ENCODE measurements around the gene IQGAP2.

IQGAP2 gene

GRCh38 chr5:76657091-76657490, 254.0 kb downstream of the IQGAP2 start:
- H2BK15ac ChIP-seq (ENCODE audit: low read length): no peak overlapping the region
- no peaks in the 10 kb centered on the region for H3K27me3 ChIP-seq (ENCODE audit: control insufficient read depth in 3 of 3, insufficient read depth in 3 of 3, low read depth in 1 of 3, low read length in 3 of 3)
- H3K36me3 ChIP-seq (replicated peaks in 1 of 2; ENCODE audit: control insufficient read depth in 2 of 2, insufficient read depth in 2 of 2, low read length in 2 of 2): peaks cover 0 to 52% of the 10 kb centered on the region in 2 donors
- H3K18ac ChIP-seq (ENCODE audit: low read length): no peak overlapping the region
- H3K9ac ChIP-seq (ENCODE audit: low read depth, low read length, poor library complexity): no peak overlapping the region
- H3K9me3 ChIP-seq (replicated peaks in 1 of 2; ENCODE audit: control insufficient read depth in 2 of 2, insufficient read depth in 1 of 2, low read depth in 1 of 2, low read length in 2 of 2): no peaks in the 10 kb centered on the region
- H3K79me1 ChIP-seq (ENCODE audit: low read depth, low read length): no peaks in the 10 kb centered on the region
- no peak overlapping the region for H2BK120ac ChIP-seq (ENCODE audit: low read depth, low read length)
- no peaks in the 10 kb centered on the region for H3K4me1 ChIP-seq (ENCODE audit: control insufficient read depth in 2 of 2, insufficient read depth in 1 of 2, low read depth in 1 of 2, low read length in 2 of 2)
- DNase-seq (ENCODE audit: low spot score): no peak
- H3K27ac ChIP-seq (replicated peaks; ENCODE audit: low read length): no peak overlapping the region
- no peak overlapping the region for H2BK5ac ChIP-seq (ENCODE audit: low read length)
- no peak overlapping the region for H3K23ac ChIP-seq (ENCODE audit: low read depth, low read length, poor library complexity)
- H3K14ac ChIP-seq (ENCODE audit: low read length): no peak overlapping the region
- no peak overlapping the region for H4K91ac ChIP-seq (ENCODE audit: low read depth, low read length, poor library complexity)
- H2AFZ ChIP-seq (ENCODE audit: low read length): no peak overlapping the region
- no peak overlapping the region for H3K4me3 ChIP-seq (ENCODE audit: low read length in 2 of 2)
- H2BK12ac ChIP-seq (ENCODE audit: low read length): no peak overlapping the region
- no CpG with 5 or more reads among the region's 3 CpGs for WGBS, 2 donors (ENCODE audit: extremely low coverage in 2 of 2, insufficient read length in 2 of 2, insufficient replicate concordance in 1 of 2)
- H4K8ac ChIP-seq (ENCODE audit: low read depth, low read length): no peak overlapping the region
- no peak overlapping the region for H3K4ac ChIP-seq (ENCODE audit: low read length)
- H2AK5ac ChIP-seq (ENCODE audit: low read depth, low read length): no peak overlapping the region
- no peak overlapping the region for H3K4me2 ChIP-seq (ENCODE audit: insufficient read depth, low read length, poor library complexity, severe bottlenecking)

- Histone ChIP-seq H3K4me2 (ENCODE audit: insufficient read depth, low read length, poor library complexity, severe bottlenecking) (no peak overlapping the region), H3K23ac (ENCODE audit: low read depth, low read length, poor library complexity) (no peak overlapping the region), H3K14ac (ENCODE audit: low read length) (no peak overlapping the region), H3K4me1 (ENCODE audit: control insufficient read depth in 2 of 2, insufficient read depth in 1 of 2, low read depth in 1 of 2, low read length in 2 of 2) (no peaks in the 10 kb centered on the region), H2AFZ (ENCODE audit: low read length) (no peak overlapping the region), H4K8ac (ENCODE audit: low read depth, low read length) (no peak overlapping the region), H2BK120ac (ENCODE audit: low read depth, low read length) (no peak overlapping the region), H3K18ac (ENCODE audit: low read length) (no peak overlapping the region), H2BK15ac (ENCODE audit: low read length) (no peak overlapping the region), H3K9ac (ENCODE audit: low read depth, low read length, poor library complexity) (no peak overlapping the region), H3K27me3 (ENCODE audit: control insufficient read depth in 3 of 3, insufficient read depth in 3 of 3, low read depth in 1 of 3, low read length in 3 of 3) (no peaks in the 10 kb centered on the region), H4K91ac (ENCODE audit: low read depth, low read length, poor library complexity) (no peak overlapping the region), H2BK5ac (ENCODE audit: low read length) (no peak overlapping the region), H2AK5ac (ENCODE audit: low read depth, low read length) (no peak overlapping the region), H3K4me3 (ENCODE audit: low read length in 2 of 2) (no peak overlapping the region), H3K79me1 (ENCODE audit: low read depth, low read length) (no peaks in the 10 kb centered on the region), H2BK12ac (ENCODE audit: low read length) (no peak overlapping the region), H3K27ac (replicated peaks; ENCODE audit: low read length) (no peak overlapping the region), H3K9me3 (replicated peaks in 1 of 2; ENCODE audit: control insufficient read depth in 2 of 2, insufficient read depth in 1 of 2, low read depth in 1 of 2, low read length in 2 of 2) (no peaks in the 10 kb centered on the region), H3K4ac (ENCODE audit: low read length) (no peak overlapping the region), H3K36me3 (replicated peaks in 1 of 2; ENCODE audit: control insufficient read depth in 2 of 2, insufficient read depth in 2 of 2, low read length in 2 of 2) (peaks cover 0 to 56% of the 10 kb centered on the region in 2 donors)
- no peak for DNase-seq (ENCODE audit: low spot score)
- WGBS, 2 donors (ENCODE audit: extremely low coverage in 2 of 2, insufficient read length in 2 of 2, insufficient replicate concordance in 1 of 2): no CpG with 5 or more reads among the region's 6 CpGs
Observed at GRCh38 chr5:76657683-76658311, 254.7 kb downstream of the IQGAP2 start.

GRCh38 chr5:76660360-76660759, 257.3 kb downstream of the IQGAP2 start:
- no peak overlapping the region for H2AK5ac ChIP-seq (ENCODE audit: low read depth, low read length)
- no peaks in the 10 kb centered on the region for H3K4me1 ChIP-seq (ENCODE audit: control insufficient read depth in 2 of 2, insufficient read depth in 1 of 2, low read depth in 1 of 2, low read length in 2 of 2)
- no peak overlapping the region for H3K18ac ChIP-seq (ENCODE audit: low read length)
- H2BK15ac ChIP-seq (ENCODE audit: low read length): no peak overlapping the region
- no peak overlapping the region for H3K9ac ChIP-seq (ENCODE audit: low read depth, low read length, poor library complexity)
- H3K14ac ChIP-seq (ENCODE audit: low read length): no peak overlapping the region
- H4K8ac ChIP-seq (ENCODE audit: low read depth, low read length): no peak overlapping the region
- H3K4me2 ChIP-seq (ENCODE audit: insufficient read depth, low read length, poor library complexity, severe bottlenecking): no peak overlapping the region
- no peak overlapping the region for H3K4me3 ChIP-seq (ENCODE audit: low read length in 2 of 2)
- no peak overlapping the region for H2BK120ac ChIP-seq (ENCODE audit: low read depth, low read length)
- no peak overlapping the region for H3K23ac ChIP-seq (ENCODE audit: low read depth, low read length, poor library complexity)
- DNase-seq (ENCODE audit: low spot score): no peak
- no peaks in the 10 kb centered on the region for H3K9me3 ChIP-seq (replicated peaks in 1 of 2; ENCODE audit: control insufficient read depth in 2 of 2, insufficient read depth in 1 of 2, low read depth in 1 of 2, low read length in 2 of 2)
- H2BK12ac ChIP-seq (ENCODE audit: low read length): no peak overlapping the region
- no peaks in the 10 kb centered on the region for H3K79me1 ChIP-seq (ENCODE audit: low read depth, low read length)
- H4K91ac ChIP-seq (ENCODE audit: low read depth, low read length, poor library complexity): no peak overlapping the region
- no peak overlapping the region for H3K27ac ChIP-seq (replicated peaks; ENCODE audit: low read length)
- H3K27me3 ChIP-seq (ENCODE audit: control insufficient read depth in 3 of 3, insufficient read depth in 3 of 3, low read depth in 1 of 3, low read length in 3 of 3): no peaks in the 10 kb centered on the region
- H2AFZ ChIP-seq (ENCODE audit: low read length): no peak overlapping the region
- H2BK5ac ChIP-seq (ENCODE audit: low read length): no peak overlapping the region
- no CpG with 5 or more reads among the region's 2 CpGs for WGBS, 2 donors (ENCODE audit: extremely low coverage in 2 of 2, insufficient read length in 2 of 2, insufficient replicate concordance in 1 of 2)
- no peak overlapping the region for H3K4ac ChIP-seq (ENCODE audit: low read length)
- peaks cover 0 to 58% of the 10 kb centered on the region in 2 donors for H3K36me3 ChIP-seq (replicated peaks in 1 of 2; ENCODE audit: control insufficient read depth in 2 of 2, insufficient read depth in 2 of 2, low read length in 2 of 2)

- no peak overlapping the region for H3K27ac ChIP-seq (replicated peaks; ENCODE audit: low read length)
Observed at GRCh38 chr5:76662521-76662920, 259.4 kb downstream of the IQGAP2 start.

More at GRCh38 chr5:76662521-76662920, 259.4 kb downstream of the IQGAP2 start:
- WGBS, 2 donors (ENCODE audit: extremely low coverage in 2 of 2, insufficient read length in 2 of 2, insufficient replicate concordance in 1 of 2): no CpG with 5 or more reads among the region's 5 CpGs
- Histone ChIP-seq H3K9me3 (replicated peaks in 1 of 2; ENCODE audit: control insufficient read depth in 2 of 2, insufficient read depth in 1 of 2, low read depth in 1 of 2, low read length in 2 of 2) (no peaks in the 10 kb centered on the region), H3K36me3 (replicated peaks in 1 of 2; ENCODE audit: control insufficient read depth in 2 of 2, insufficient read depth in 2 of 2, low read length in 2 of 2) (peaks cover 1 to 69% of the 10 kb centered on the region in 2 donors), H4K91ac (ENCODE audit: low read depth, low read length, poor library complexity) (no peak overlapping the region), H3K9ac (ENCODE audit: low read depth, low read length, poor library complexity) (no peak overlapping the region), H3K23ac (ENCODE audit: low read depth, low read length, poor library complexity) (no peak overlapping the region), H3K4ac (ENCODE audit: low read length) (no peak overlapping the region), H4K8ac (ENCODE audit: low read depth, low read length) (no peak overlapping the region), H2BK5ac (ENCODE audit: low read length) (no peak overlapping the region), H3K27me3 (ENCODE audit: control insufficient read depth in 3 of 3, insufficient read depth in 3 of 3, low read depth in 1 of 3, low read length in 3 of 3) (no peaks in the 10 kb centered on the region), H3K4me2 (ENCODE audit: insufficient read depth, low read length, poor library complexity, severe bottlenecking) (no peak overlapping the region), H3K79me1 (ENCODE audit: low read depth, low read length) (no peaks in the 10 kb centered on the region), H3K4me1 (ENCODE audit: control insufficient read depth in 2 of 2, insufficient read depth in 1 of 2, low read depth in 1 of 2, low read length in 2 of 2) (no peaks in the 10 kb centered on the region), H2BK120ac (ENCODE audit: low read depth, low read length) (no peak overlapping the region), H2AFZ (ENCODE audit: low read length) (no peak overlapping the region), H3K18ac (ENCODE audit: low read length) (no peak overlapping the region), H2AK5ac (ENCODE audit: low read depth, low read length) (no peak overlapping the region), H2BK12ac (ENCODE audit: low read length) (no peak overlapping the region), H3K4me3 (ENCODE audit: low read length in 2 of 2) (no peak overlapping the region), H2BK15ac (ENCODE audit: low read length) (no peak overlapping the region), H3K14ac (ENCODE audit: low read length) (no peak overlapping the region)
- no peak for DNase-seq (ENCODE audit: low spot score)

Data from neuronal stem cell (in vitro differentiated cells).